ENCODE data around the gene CNEP1R1.

GRCh38 chr16:50024207-50024606 is 818 bp upstream of the CNEP1R1 start:
- no peak for TF ChIP-seq CTCF (IDR thresholded peaks at IDR 0.05 in 4 of 5, conservative IDR thresholded peaks at IDR 0.05 in 1 of 5)
- TF ChIP-seq POLR2A (IDR thresholded peaks at IDR 0.05), result no peak
